Keratinocyte (primary cell): ENCODE measurements around the gene ATXN7L3. TPM values are rescaled to one million over a fixed set of nuclear protein-coding genes. Genes with fewer than 3 reads are reported as not detected.

Source experiments
- DNase-seq: peaks from one replicate; pipeline ENCODE4 v3.0.0-alpha.2; 2011; ENCODE audit warnings: low read depth, missing footprints, low spot score
- FAIRE-seq: peaks from 2 replicates; lab custom pipeline; 2011; peaks lifted over from hg19 to GRCh38; lab: Jason Lieb, UNC
- H2AFZ ChIP-seq: 2 replicates; pipeline ENCODE4 v1.6.0; 2012; ENCODE audit warnings: low read length, control low read depth, inconsistent platforms; ENCODE audit not compliant: control insufficient read depth
- H3K27ac ChIP-seq: 2 replicates; pipeline ENCODE4 v1.5.1; 2011; ENCODE audit warnings: low read length; ENCODE audit not compliant: control insufficient read depth, insufficient read depth
- H3K27me3 ChIP-seq: 3 replicates; pipeline ENCODE4 v1.6.0; 2011; ENCODE audit warnings: low read length; ENCODE audit not compliant: control insufficient read depth, insufficient read depth; ENCODE audit errors: extremely low read depth
- H3K36me3 ChIP-seq, 2 experiments: 2 replicates in 1 of 2; 3 replicates in 1 of 2; pipeline ENCODE4 v1.5.1; 2011; ENCODE audit warnings: low read length in 2 of 2, mild to moderate bottlenecking in 1 of 2; ENCODE audit not compliant: control insufficient read depth in 2 of 2, insufficient read depth in 2 of 2; ENCODE audit errors: extremely low read depth in 1 of 2
- H3K4me1 ChIP-seq: 3 replicates; pipeline ENCODE4 v1.5.1; 2011; ENCODE audit warnings: low read length; ENCODE audit not compliant: control insufficient read depth, insufficient read depth; ENCODE audit errors: extremely low read depth
- H3K4me2 ChIP-seq: 3 replicates; pipeline ENCODE4 v1.6.0; 2011; ENCODE audit warnings: low read depth, low read length; ENCODE audit not compliant: control insufficient read depth, insufficient read depth; ENCODE audit errors: extremely low read depth
- H3K4me3 ChIP-seq, 3 experiments: fragments of 200-600 bp in 1 of 3; sonication (generic) in 1 of 3; 2 replicates in 2 of 3; 3 replicates in 1 of 3; pipeline ENCODE4 v1.5.1; 2011 to 2016; ENCODE audit warnings: low read length in 3 of 3, mild to moderate bottlenecking in 3 of 3, control low read depth in 2 of 3, inconsistent platforms in 1 of 3, low read depth in 1 of 3, mixed read lengths in 1 of 3, mixed run types in 1 of 3, moderate library complexity in 1 of 3; ENCODE audit not compliant: control insufficient read depth in 2 of 3, insufficient read depth in 2 of 3; ENCODE audit errors: extremely low read depth in 1 of 3
- H3K79me2 ChIP-seq: 2 replicates; pipeline ENCODE4 v1.6.0; 2012; ENCODE audit warnings: low read length; ENCODE audit not compliant: control insufficient read depth, insufficient read depth
- H3K9ac ChIP-seq: 3 replicates; pipeline ENCODE4 v1.6.0; 2011; ENCODE audit warnings: low read length; ENCODE audit not compliant: control insufficient read depth, insufficient read depth; ENCODE audit errors: extremely low read depth
- H3K9me1 ChIP-seq: 3 replicates; pipeline ENCODE4 v1.6.0; 2011; ENCODE audit warnings: low read length; ENCODE audit not compliant: control insufficient read depth, insufficient read depth; ENCODE audit errors: extremely low read depth
- H3K9me3 ChIP-seq: 2 replicates; pipeline ENCODE4 v1.5.1; 2012; ENCODE audit warnings: low read depth, low read length; ENCODE audit not compliant: control insufficient read depth
- H4K20me1 ChIP-seq: 3 replicates; pipeline ENCODE4 v1.6.0; 2011; ENCODE audit warnings: low read length; ENCODE audit not compliant: control insufficient read depth, insufficient read depth; ENCODE audit errors: extremely low read depth
- EZH2 ChIP-seq: IDR thresholded peaks from one replicate; pipeline ENCODE4 v1.6.1; 2012; ENCODE audit warnings: inconsistent platforms, mild to moderate bottlenecking, low read length, moderate library complexity
- dilution Hi-C: fragments of 300-500 bp; cut with MboI; formaldehyde crosslinking; loops from one replicate; pipeline ENCODE4 v1.7.0; 2020; ENCODE audit warnings: low sequenced_read_pairs; ENCODE audit not compliant: extremely low pct_ligation_motif_present
- polyA plus RNA-seq, 5 experiments: library from polyadenylated mRNA; depleted of rRNA in 3 of 5; stranded (reverse) in 3 of 5; stranded (forward) in 1 of 5; unstranded in 1 of 5; fragments of >200 nt; gene quantifications; 1 replicate in 1 of 5; 2 replicates in 3 of 5; 3 replicates in 1 of 5; pipeline versions ENCODE4 v1.2.1 to v1.2.3, GENCODE V29; 2011 to 2012; ENCODE audit warnings: missing spikeins in 2 of 5, low read depth in 1 of 5, low replicate concordance in 1 of 5
- TF ChIP-seq, protein P1 (sequence below), 3 experiments: IDR thresholded peaks in 1 of 3; conservative IDR thresholded peaks in 1 of 3; optimal IDR thresholded peaks in 1 of 3; 2 replicates in 2 of 3; 3 replicates in 1 of 3; pipeline versions ENCODE3 to v1.5.1; 2011; ENCODE audit warnings: low read length in 3 of 3, mild to moderate bottlenecking in 3 of 3, moderate library complexity in 2 of 3, control low read depth in 1 of 3, inconsistent platforms in 1 of 3; ENCODE audit not compliant: insufficient read depth in 2 of 3; ENCODE audit errors: extremely low read depth in 1 of 3

ATXN7L3 gene
- polyA plus RNA-seq, 1 donor (not counting 4 experiments of a cell fraction or from before 2014, with no cell fraction given): 32.8 TPM

DNA sequence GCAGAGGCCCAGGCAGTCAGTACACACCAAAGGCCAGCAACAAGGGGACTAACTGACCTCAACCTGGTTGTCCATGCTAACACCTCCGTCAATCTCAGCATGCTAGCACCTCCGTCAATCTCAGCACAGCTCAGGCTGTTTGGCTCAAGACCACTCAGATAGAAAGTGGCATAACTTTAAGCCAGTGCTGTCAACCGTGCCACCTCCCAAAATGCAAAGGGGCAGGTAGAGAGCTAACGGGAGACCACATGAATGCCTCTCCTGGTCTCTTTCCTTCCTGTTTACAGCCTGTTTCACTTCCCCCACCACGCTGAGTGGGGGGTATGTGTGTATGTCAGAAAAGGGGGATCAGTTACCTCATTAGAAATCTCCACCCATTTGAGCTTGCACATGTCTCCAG is 16.5 kb upstream of the ATXN7L3 start:
- peaks cover 35 to 36% of the 10 kb centered on the region in 2 experiments for H3K36me3 ChIP-seq
- H2AFZ ChIP-seq: no peak overlapping the region
- no peak overlapping the region for H3K9ac ChIP-seq
- no peak overlapping the region for H3K27ac ChIP-seq
- peaks cover 15% of the 10 kb centered on the region for H3K4me1 ChIP-seq
- dilution Hi-C loops: no loop called here
- DNase-seq (no peak), FAIRE-seq (no peak)
- no peaks in the 10 kb centered on the region for H4K20me1 ChIP-seq
- TF ChIP-seq EZH2: no peak
- TF ChIP-seq, protein P1, sequence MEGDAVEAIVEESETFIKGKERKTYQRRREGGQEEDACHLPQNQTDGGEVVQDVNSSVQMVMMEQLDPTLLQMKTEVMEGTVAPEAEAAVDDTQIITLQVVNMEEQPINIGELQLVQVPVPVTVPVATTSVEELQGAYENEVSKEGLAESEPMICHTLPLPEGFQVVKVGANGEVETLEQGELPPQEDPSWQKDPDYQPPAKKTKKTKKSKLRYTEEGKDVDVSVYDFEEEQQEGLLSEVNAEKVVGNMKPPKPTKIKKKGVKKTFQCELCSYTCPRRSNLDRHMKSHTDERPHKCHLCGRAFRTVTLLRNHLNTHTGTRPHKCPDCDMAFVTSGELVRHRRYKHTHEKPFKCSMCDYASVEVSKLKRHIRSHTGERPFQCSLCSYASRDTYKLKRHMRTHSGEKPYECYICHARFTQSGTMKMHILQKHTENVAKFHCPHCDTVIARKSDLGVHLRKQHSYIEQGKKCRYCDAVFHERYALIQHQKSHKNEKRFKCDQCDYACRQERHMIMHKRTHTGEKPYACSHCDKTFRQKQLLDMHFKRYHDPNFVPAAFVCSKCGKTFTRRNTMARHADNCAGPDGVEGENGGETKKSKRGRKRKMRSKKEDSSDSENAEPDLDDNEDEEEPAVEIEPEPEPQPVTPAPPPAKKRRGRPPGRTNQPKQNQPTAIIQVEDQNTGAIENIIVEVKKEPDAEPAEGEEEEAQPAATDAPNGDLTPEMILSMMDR (optimal IDR thresholded peaks at IDR 0.05 in 1 of 3, IDR thresholded peaks at IDR 0.05 in 1 of 3, conservative IDR thresholded peaks at IDR 0.05 in 1 of 3; ENCODE audit: extremely low read depth in 1 of 3, insufficient read depth in 2 of 3, low read length in 3 of 3): no peak
- peaks cover 24% of the 10 kb centered on the region for H3K79me2 ChIP-seq
- no peaks in the 10 kb centered on the region for H3K27me3 ChIP-seq
- H3K4me3 ChIP-seq: no peak overlapping the region
- H3K9me1 ChIP-seq: no peaks in the 10 kb centered on the region
- no peaks in the 10 kb centered on the region for H3K9me3 ChIP-seq
- no peak overlapping the region for H3K4me2 ChIP-seq

DNA sequence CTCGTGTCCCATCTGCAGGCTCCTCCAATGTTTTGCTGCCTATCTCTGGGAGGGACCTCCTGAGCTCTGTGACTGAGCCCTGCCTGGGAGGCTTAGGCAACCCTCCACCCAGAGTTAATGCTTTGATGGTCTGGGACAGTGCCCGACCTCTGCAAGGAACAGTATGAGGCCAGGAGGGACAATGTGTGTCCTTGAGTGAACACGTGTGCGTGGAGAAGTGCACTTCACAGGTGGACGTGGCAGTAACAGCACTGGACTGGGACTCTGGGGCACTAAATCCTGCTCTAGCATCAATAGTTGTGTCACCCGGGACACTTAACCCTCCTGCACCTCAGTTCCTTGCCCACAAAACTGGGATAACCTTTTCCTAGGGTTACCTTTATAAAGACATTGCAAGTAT is 15.2 kb upstream of the ATXN7L3 start:
- Histone ChIP-seq H3K36me3 (peaks cover 37 to 40% of the 10 kb centered on the region in 2 experiments), H4K20me1 (no peaks in the 10 kb centered on the region), H3K27ac (no peak overlapping the region), H3K9ac (no peak overlapping the region), H3K9me3 (no peaks in the 10 kb centered on the region), H3K79me2 (peaks cover 21% of the 10 kb centered on the region), H3K27me3 (no peaks in the 10 kb centered on the region), H3K9me1 (no peaks in the 10 kb centered on the region), H3K4me2 (no peak overlapping the region), H3K4me3 (no peak overlapping the region), H3K4me1 (peaks cover 22% of the 10 kb centered on the region), H2AFZ (no peak overlapping the region)
- TF ChIP-seq, protein P1 (optimal IDR thresholded peaks at IDR 0.05 in 1 of 3, IDR thresholded peaks at IDR 0.05 in 1 of 3, conservative IDR thresholded peaks at IDR 0.05 in 1 of 3; ENCODE audit: extremely low read depth in 1 of 3, insufficient read depth in 2 of 3, low read length in 3 of 3): no peak
- TF ChIP-seq EZH2: no peak
- no peak for DNase-seq
- dilution Hi-C loops: no loop called here
- FAIRE-seq: no peak
